ENCODE results near the gene BCOR.

The BCOR gene

DNA sequence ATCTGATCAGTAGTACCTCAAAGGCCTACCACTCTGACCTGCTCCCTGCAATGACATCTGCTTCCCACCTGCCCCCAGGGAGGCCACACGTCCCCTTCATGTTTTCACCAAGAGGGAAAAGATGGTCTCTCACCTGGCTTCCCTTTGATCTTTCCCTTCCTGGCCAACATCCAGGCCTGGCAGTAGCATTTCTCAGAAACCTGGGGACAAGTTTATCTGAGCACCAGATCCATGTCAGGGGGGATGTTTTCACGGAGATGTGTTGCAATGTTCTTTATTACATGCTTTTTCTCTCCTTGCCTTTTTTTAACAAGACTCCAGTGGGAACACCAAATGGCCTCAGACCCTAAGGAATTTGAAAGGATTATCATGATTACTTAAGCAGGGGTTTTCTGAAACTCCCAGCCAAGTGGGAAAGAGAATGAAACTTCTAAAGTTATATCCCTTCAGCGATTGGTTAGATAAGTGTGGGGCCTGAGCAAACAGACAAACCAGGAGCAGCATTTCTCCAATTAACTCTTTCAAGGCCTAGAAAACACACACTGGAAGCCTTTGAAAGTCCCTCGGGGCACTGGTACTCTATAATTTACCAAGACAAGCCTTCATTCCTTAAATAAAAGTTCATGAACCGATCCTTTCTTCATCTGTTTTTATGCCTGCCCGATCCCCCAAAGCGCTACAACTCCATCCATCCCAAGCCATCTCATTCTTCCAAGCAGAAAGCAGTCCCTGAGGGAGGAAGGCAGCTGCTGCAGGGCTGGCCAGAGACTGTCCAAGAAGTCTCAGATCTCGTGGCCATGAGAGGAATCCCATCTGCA, 94.1 kb downstream of the BCOR start:
- TF ChIP-seq, protein P1, sequence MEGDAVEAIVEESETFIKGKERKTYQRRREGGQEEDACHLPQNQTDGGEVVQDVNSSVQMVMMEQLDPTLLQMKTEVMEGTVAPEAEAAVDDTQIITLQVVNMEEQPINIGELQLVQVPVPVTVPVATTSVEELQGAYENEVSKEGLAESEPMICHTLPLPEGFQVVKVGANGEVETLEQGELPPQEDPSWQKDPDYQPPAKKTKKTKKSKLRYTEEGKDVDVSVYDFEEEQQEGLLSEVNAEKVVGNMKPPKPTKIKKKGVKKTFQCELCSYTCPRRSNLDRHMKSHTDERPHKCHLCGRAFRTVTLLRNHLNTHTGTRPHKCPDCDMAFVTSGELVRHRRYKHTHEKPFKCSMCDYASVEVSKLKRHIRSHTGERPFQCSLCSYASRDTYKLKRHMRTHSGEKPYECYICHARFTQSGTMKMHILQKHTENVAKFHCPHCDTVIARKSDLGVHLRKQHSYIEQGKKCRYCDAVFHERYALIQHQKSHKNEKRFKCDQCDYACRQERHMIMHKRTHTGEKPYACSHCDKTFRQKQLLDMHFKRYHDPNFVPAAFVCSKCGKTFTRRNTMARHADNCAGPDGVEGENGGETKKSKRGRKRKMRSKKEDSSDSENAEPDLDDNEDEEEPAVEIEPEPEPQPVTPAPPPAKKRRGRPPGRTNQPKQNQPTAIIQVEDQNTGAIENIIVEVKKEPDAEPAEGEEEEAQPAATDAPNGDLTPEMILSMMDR (conservative IDR thresholded peaks at IDR 0.05; ENCODE audit: low read depth, low read length): no peak
- H3K4me3 ChIP-seq (ENCODE audit: low read depth, low read length): no peak overlapping the region
- DNase-seq (ENCODE audit: low read depth): no peak

DNA sequence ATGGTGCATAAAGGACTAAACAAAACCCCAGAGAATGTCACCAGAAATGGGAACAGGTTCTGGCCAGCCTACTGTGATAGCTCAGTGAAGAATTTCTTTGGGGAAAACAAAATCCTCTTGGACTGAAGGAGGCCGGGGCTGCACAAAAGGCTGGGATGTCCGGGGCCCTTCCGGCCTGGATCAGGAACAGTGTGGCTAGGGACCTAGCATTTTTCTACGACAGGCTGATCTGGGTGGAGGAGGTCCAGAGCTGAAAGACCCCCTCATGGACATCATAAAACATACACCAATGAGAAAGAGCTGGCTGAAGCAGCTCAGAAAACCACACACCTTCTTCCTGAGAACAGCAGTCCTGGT, 94.7 kb downstream of the BCOR start:
- TF ChIP-seq, protein P1 (conservative IDR thresholded peaks at IDR 0.05; ENCODE audit: low read depth, low read length): no peak
- no peak overlapping the region for H3K4me3 ChIP-seq (ENCODE audit: low read depth, low read length)
- no peak for DNase-seq (ENCODE audit: low read depth)

All from choroid plexus epithelial cell (primary cell).